HEK293 (cell line): ENCODE data around the gene CEBPE.

ENCODE experiments used
- CTCF ChIP-seq: fragments of 450-650 bp; formaldehyde crosslinking; IDR thresholded peaks from 2 replicates; pipeline ENCODE4 v1.5.1; 2016; ENCODE audit warnings: missing biosample characterization, missing genetic modification characterization
- YY2 ChIP-seq: fragments of 450-650 bp; formaldehyde crosslinking; IDR thresholded peaks from 2 replicates; pipeline ENCODE4 v1.5.1; 2016; ENCODE audit warnings: missing biosample characterization, missing genetic modification characterization

- no peak for TF ChIP-seq CTCF (tag by site-specific recombination)
- TF ChIP-seq YY2: no peak
Measured at GRCh38 chr14:23086565-23086964, 32.5 kb downstream of the CEBPE start.
